ENCODE data around the gene HOXA4.
A peak's percentile ranks its signal among the peaks of the same experiment; 100 is the strongest.

HOXA4 gene

GRCh38 chr7:27099453-27100370, 30.8 kb downstream of the HOXA4 start:
- H3K4me1 ChIP-seq (ENCODE audit: control insufficient read depth, low read length): peaks cover 21% of the 10 kb centered on the region
- no peaks in the 10 kb centered on the region for H3K36me3 ChIP-seq (ENCODE audit: control insufficient read depth, low read length)
- H3K27me3 ChIP-seq (ENCODE audit: control insufficient read depth, low read length): peaks cover 25% of the 10 kb centered on the region
- no peak for TF ChIP-seq EZH2phosphoT487 (IDR thresholded peaks at IDR 0.05; ENCODE audit: borderline replicate concordance, low read length)
- no peak for TF ChIP-seq CTCF (IDR thresholded peaks at IDR 0.05; ENCODE audit: low read depth, low read length, poor library complexity, severe bottlenecking)
- peaks cover 15% of the 10 kb centered on the region for H3K79me2 ChIP-seq (ENCODE audit: control insufficient read depth, low read length)
- peaks cover 3% of the 10 kb centered on the region; the same call in 1 of the 2 replicates for H3F3A ChIP-seq (ENCODE audit: control insufficient read depth, insufficient read depth)
- no peaks in the 10 kb centered on the region for H3K9me3 ChIP-seq (ENCODE audit: control insufficient read depth, insufficient read depth, low read length)
- H3K27ac ChIP-seq (ENCODE audit: low read depth, low read length): no peak overlapping the region
- H3K9me2 ChIP-seq (replicated peaks; ENCODE audit: control insufficient read depth, low read length): no peaks in the 10 kb centered on the region
- no peak overlapping the region for H3K4me2 ChIP-seq (ENCODE audit: low read length)
- no peaks in the 10 kb centered on the region for H4K20me1 ChIP-seq (ENCODE audit: control insufficient read depth, insufficient read depth, low read depth, low read length)
- H3K4me3 ChIP-seq (ENCODE audit: low read length): no peak overlapping the region

GRCh38 chr7:27098578-27099451, 31.7 kb downstream of the HOXA4 start:
- Histone ChIP-seq H3K9me3 (ENCODE audit: control insufficient read depth, insufficient read depth, low read length) (no peaks in the 10 kb centered on the region), H3K36me3 (ENCODE audit: control insufficient read depth, low read length) (no peaks in the 10 kb centered on the region), H4K20me1 (ENCODE audit: control insufficient read depth, insufficient read depth, low read depth, low read length) (no peaks in the 10 kb centered on the region), H3K27me3 (ENCODE audit: control insufficient read depth, low read length) (peaks cover 20% of the 10 kb centered on the region), H3K4me3 (ENCODE audit: low read length) (no peak overlapping the region), H3K4me1 (ENCODE audit: control insufficient read depth, low read length) (peaks cover 21% of the 10 kb centered on the region), H3K79me2 (ENCODE audit: control insufficient read depth, low read length) (peaks cover 15% of the 10 kb centered on the region), H3K4me2 (ENCODE audit: low read length) (no peak overlapping the region), H3K27ac (ENCODE audit: low read depth, low read length) (no peak overlapping the region), H3K9me2 (replicated peaks; ENCODE audit: control insufficient read depth, low read length) (no peaks in the 10 kb centered on the region), H3F3A (ENCODE audit: control insufficient read depth, insufficient read depth) (peaks cover 3% of the 10 kb centered on the region; the same call in 1 of the 2 replicates)
- TF ChIP-seq CTCF (IDR thresholded peaks at IDR 0.05; ENCODE audit: low read depth, low read length, poor library complexity, severe bottlenecking) (no peak), EZH2phosphoT487 (IDR thresholded peaks at IDR 0.05; ENCODE audit: borderline replicate concordance, low read length) (no peak)

GRCh38 chr7:27097686-27098577, 32.6 kb downstream of the HOXA4 start:
- Histone ChIP-seq H3K9me3 (ENCODE audit: control insufficient read depth, insufficient read depth, low read length) (no peaks in the 10 kb centered on the region), H3F3A (ENCODE audit: control insufficient read depth, insufficient read depth) (peaks cover 3% of the 10 kb centered on the region; the same call in 1 of the 2 replicates), H3K4me1 (ENCODE audit: control insufficient read depth, low read length) (peaks cover 26% of the 10 kb centered on the region), H3K9me2 (replicated peaks; ENCODE audit: control insufficient read depth, low read length) (no peaks in the 10 kb centered on the region), H3K4me2 (ENCODE audit: low read length) (peak overlapping the region; percentile 89), H3K27ac (ENCODE audit: low read depth, low read length) (no peak overlapping the region), H3K36me3 (ENCODE audit: control insufficient read depth, low read length) (no peaks in the 10 kb centered on the region), H4K20me1 (ENCODE audit: control insufficient read depth, insufficient read depth, low read depth, low read length) (no peaks in the 10 kb centered on the region), H3K27me3 (ENCODE audit: control insufficient read depth, low read length) (peaks cover 14% of the 10 kb centered on the region), H3K79me2 (ENCODE audit: control insufficient read depth, low read length) (peaks cover 15% of the 10 kb centered on the region), H3K4me3 (ENCODE audit: low read length) (peak overlapping the region; percentile 90)
- no peak for TF ChIP-seq CTCF (IDR thresholded peaks at IDR 0.05; ENCODE audit: low read depth, low read length, poor library complexity, severe bottlenecking)
- no peak for TF ChIP-seq EZH2phosphoT487 (IDR thresholded peaks at IDR 0.05; ENCODE audit: borderline replicate concordance, low read length)

All from DOHH2 (cell line).